GM12878 (cell line): ENCODE data around the gene TRPM3. TPM values are rescaled to one million over a fixed set of nuclear protein-coding genes. Genes with fewer than 3 reads are reported as not detected.

Experiments
- ATAC-seq: fragments of 200-7000 bp; cut with Tn5 transposase; 3 replicates; pipeline ENCODE4 v1.9.1; 2020; ENCODE audit warnings: mild to moderate bottlenecking, moderate library complexity
- BruUV-seq: library from RNA; stranded (reverse); fragments of 400-500 nt; replicated peaks from 2 replicates; lab custom pipeline; 2021; lab: Mats Ljungman, UMichigan
- CTCF ChIA-PET: fragments of 300-600 bp; sonication (Branson Sonifier 250); formaldehyde crosslinking; extraction: SDS; loops from one replicate; lab custom pipeline; 2021; ENCODE audit warnings: inconsistent platforms; lab: Yijun Ruan, JAX
- POLR2A ChIA-PET: fragments of 350-600 bp; formaldehyde crosslinking; extraction: SDS; loops from one replicate; lab custom pipeline; 2021; ENCODE audit warnings: inconsistent platforms; lab: Charles Lee
- RAD21 ChIA-PET: fragments of 300-600 bp; sonication (Branson Sonifier 250); formaldehyde crosslinking; loops from one replicate; lab custom pipeline; 2023; ENCODE audit warnings: antibody characterized with exemption; ENCODE audit not compliant: unreplicated experiment; lab: Charles Lee
- SMC1A ChIA-PET: fragments of 300-600 bp; sonication (Branson Sonifier 250); formaldehyde crosslinking; loops from one replicate; lab custom pipeline; 2023; ENCODE audit not compliant: unreplicated experiment, uncharacterized antibody; lab: Charles Lee
- DNase-seq: peaks from one replicate; pipeline ENCODE4 v3.0.0-alpha.2; 2011; ENCODE audit warnings: low read depth, low spot score
- FAIRE-seq: peaks from 3 replicates; lab custom pipeline; 2011; peaks lifted over from hg19 to GRCh38; lab: Jason Lieb, UNC
- H2AFZ ChIP-seq: 2 replicates; pipeline ENCODE4 v1.6.0; 2011; ENCODE audit warnings: low read depth, low read length, control low read depth; ENCODE audit not compliant: control insufficient read depth
- H3K27ac ChIP-seq: 2 replicates; pipeline ENCODE4 v1.5.1; 2011; ENCODE audit warnings: control low read depth; ENCODE audit not compliant: control insufficient read depth, insufficient read depth
- H3K27me3 ChIP-seq, 2 experiments: replicated peaks in 1 of 2; 2 replicates each; pipeline versions ENCODE4 v1.6.0 to v1.6.1; 2011; ENCODE audit warnings: low read length in 1 of 2; ENCODE audit not compliant: control insufficient read depth in 2 of 2, insufficient read depth in 2 of 2
- H3K36me3 ChIP-seq, 2 experiments: 2 replicates each; pipeline ENCODE4 v1.5.1; 2011; ENCODE audit warnings: low read length in 1 of 2; ENCODE audit not compliant: control insufficient read depth in 2 of 2, insufficient read depth in 2 of 2
- H3K4me1 ChIP-seq: 2 replicates; pipeline ENCODE4 v1.6.1; 2011; ENCODE audit warnings: mild to moderate bottlenecking, low read length, moderate library complexity, mixed read lengths; ENCODE audit not compliant: control insufficient read depth, insufficient read depth
- H3K4me2 ChIP-seq: 2 replicates; pipeline ENCODE4 v1.6.0; 2011; ENCODE audit warnings: control low read depth; ENCODE audit not compliant: control insufficient read depth, insufficient read depth
- H3K4me3 ChIP-seq: fragments of 200-600 bp; sonication (generic); 2 replicates; pipeline ENCODE4 v1.5.1; 2016
- H3K79me2 ChIP-seq: 2 replicates; pipeline ENCODE4 v1.6.0; 2011; ENCODE audit warnings: low read length; ENCODE audit not compliant: control insufficient read depth, insufficient read depth
- H3K9ac ChIP-seq: 2 replicates; pipeline ENCODE4 v1.8.0; 2011; ENCODE audit warnings: low read length, control low read depth, mixed read lengths; ENCODE audit not compliant: control insufficient read depth, insufficient read depth
- H3K9me3 ChIP-seq: replicated peaks from 3 replicates; pipeline ENCODE4 v1.5.1; 2011; ENCODE audit warnings: mild to moderate bottlenecking, low read length; ENCODE audit not compliant: control insufficient read depth, insufficient read depth
- H4K20me1 ChIP-seq: 2 replicates; pipeline ENCODE4 v1.6.0; 2011; ENCODE audit not compliant: control insufficient read depth, insufficient read depth
- BCLAF1 ChIP-seq: fragments of 450-650 bp; IDR thresholded peaks from 2 replicates; pipeline ENCODE4 v1.6.1; 2017; ENCODE audit warnings: antibody characterized with exemption, mild to moderate bottlenecking, moderate library complexity
- CBX3 ChIP-seq: fragments of 200-600 bp; sonication (generic); IDR thresholded peaks from 2 replicates; pipeline ENCODE4 v1.6.1; 2016; ENCODE audit warnings: low read depth, borderline replicate concordance
- FOXM1 ChIP-seq: IDR thresholded peaks from 2 replicates; pipeline ENCODE4 v1.6.1; 2012; ENCODE audit warnings: low read depth, mild to moderate bottlenecking, inconsistent platforms, low read length, moderate library complexity
- GABPA ChIP-seq: IDR thresholded peaks from 2 replicates; pipeline ENCODE4 v1.6.1; 2014; ENCODE audit warnings: antibody characterized with exemption, low read depth, mild to moderate bottlenecking, inconsistent platforms
- JUND ChIP-seq: IDR thresholded peaks from 2 replicates; pipeline ENCODE4 v1.6.1; 2012; ENCODE audit warnings: low read depth, mild to moderate bottlenecking, low read length, improper control_type of control experiment, moderate library complexity
- KDM1A ChIP-seq: fragments of 200-600 bp; sonication (generic); IDR thresholded peaks from 2 replicates; pipeline ENCODE4 v1.6.1; 2016; ENCODE audit warnings: borderline replicate concordance
- MYB ChIP-seq: fragments of 150-350 bp; IDR thresholded peaks from 2 replicates; pipeline ENCODE4 v1.6.1; 2014; ENCODE audit warnings: mild to moderate bottlenecking, low read depth, low read length, borderline replicate concordance
- POLR2A ChIP-seq: IDR thresholded peaks from 2 replicates; pipeline ENCODE4 v1.6.1; 2011; ENCODE audit warnings: low read depth, mild to moderate bottlenecking, low read length
- POLR2AphosphoS5 ChIP-seq: IDR thresholded peaks from 2 replicates; pipeline ENCODE4 v1.6.1; 2011; ENCODE audit warnings: mild to moderate bottlenecking, low read length, inconsistent platforms
- SMAD5 ChIP-seq: IDR thresholded peaks from 2 replicates; pipeline ENCODE4 v1.6.1; 2016; ENCODE audit warnings: antibody characterized with exemption, low read depth
- ZSCAN29 ChIP-seq: fragments of 450-650 bp; IDR thresholded peaks from 2 replicates; pipeline ENCODE4 v1.6.1; 2017; ENCODE audit warnings: mild to moderate bottlenecking, moderate library complexity
- WGBS: methylation state at CpG from one replicate; pipeline ENCODE4 v1.1.6; 2016; ENCODE audit warnings: low lambda C conversion rate; ENCODE audit not compliant: insufficient replicate concordance, insufficient coverage; ENCODE audit errors: missing lambda C conversion rate; 5-methylcytosine and 5-hydroxymethylcytosine counted together
- in situ Hi-C: fragments of 300-500 bp; cut with MboI; formaldehyde crosslinking; loops from 9 replicates; pipeline ENCODE4 v1.14.3; 2018; ENCODE audit warnings: mixed read lengths
- intact Hi-C: fragments of 100-400 bp; cut with micrococcal nuclease; formaldehyde crosslinking; loops from one replicate; pipeline ENCODE4 v1.14.2; 2022; ENCODE audit not compliant: unreplicated experiment
- polyA plus RNA-seq, 11 experiments: library from polyadenylated mRNA; depleted of rRNA in 4 of 11; unstranded in 6 of 11; stranded (reverse) in 5 of 11; fragments of >200 nt; fragmentation: Nextera tagmentation in 4 of 11; fragmentation: Illumina TruSeq in 1 of 11; extraction: Ambion mirVana in 4 of 11; extraction: Trizol in 1 of 11; gene quantifications; 1 replicate in 1 of 11; 2 replicates in 10 of 11; pipeline versions ENCODE4 v1.2.1 to v1.2.3, GENCODE V29; 2011 to 2016; ENCODE audit warnings: inconsistent platforms in 2 of 11, missing spikeins in 2 of 11, low read depth in 1 of 11
- total RNA-seq, 4 experiments: library from RNA; depleted of rRNA in 3 of 4; stranded (reverse); fragments of >200 nt in 3 of 4; fragmentation: Illumina TruSeq in 1 of 4; extraction: Trizol in 1 of 4; gene quantifications; 2 replicates each; pipeline versions ENCODE4 v1.2.1 to v1.2.3, GENCODE V29; 2013 to 2021
- TF ChIP-seq, protein P1 (sequence below): fragments of 450-650 bp; formaldehyde crosslinking; IDR thresholded peaks from 2 replicates; pipeline ENCODE4 v1.4.0; 2020; ENCODE audit warnings: mild to moderate bottlenecking, moderate library complexity
- TF ChIP-seq, protein P2 (sequence below): IDR thresholded peaks from 2 replicates; pipeline ENCODE4 v1.6.1; 2011; ENCODE audit warnings: borderline replicate concordance, low read depth, mild to moderate bottlenecking, moderate library complexity, mixed read lengths, low read length; ENCODE audit not compliant: insufficient read depth; ENCODE audit errors: extremely low read length

Gene TRPM3
- total and polyA plus RNA-seq, 10 of the 15 experiments (the other 5 are each of a cell fraction or from before 2014, with no cell fraction given) = not detected

- Histone ChIP-seq H3K4me1 (no peaks in the 10 kb centered on the region), H3K27me3 (no peaks in the 10 kb centered on the region; a peak in 2 of 4 replicates), H3K36me3 (no peaks in the 10 kb centered on the region), H3K9ac (no peak overlapping the region), H3K4me2 (no peak overlapping the region), H3K79me2 (no peaks in the 10 kb centered on the region), H3K27ac (no peak overlapping the region), H3K4me3 (no peak overlapping the region), H3K9me3 (no peaks in the 10 kb centered on the region), H4K20me1 (no peaks in the 10 kb centered on the region), H2AFZ (no peak overlapping the region)
- no peak for DNase-seq
- no peak for ATAC-seq
- ChIA-PET CTCF (no interaction called here), SMC1A (no interaction called here), RAD21 (no interaction called here), POLR2A (no interaction called here)
- FAIRE-seq = no peak
- 0% methylated on average over 2 of the region's 2 CpGs for WGBS
- BruUV-seq = no TSS peak
- in situ Hi-C loops (no loop called here), intact Hi-C loops (no loop called here)
- no peak for TF ChIP-seq KDM1A
- TF ChIP-seq POLR2A = no peak
- TF ChIP-seq JUND = no peak
- TF ChIP-seq GABPA = no peak
- no peak for TF ChIP-seq POLR2AphosphoS5
- TF ChIP-seq, protein P1, sequence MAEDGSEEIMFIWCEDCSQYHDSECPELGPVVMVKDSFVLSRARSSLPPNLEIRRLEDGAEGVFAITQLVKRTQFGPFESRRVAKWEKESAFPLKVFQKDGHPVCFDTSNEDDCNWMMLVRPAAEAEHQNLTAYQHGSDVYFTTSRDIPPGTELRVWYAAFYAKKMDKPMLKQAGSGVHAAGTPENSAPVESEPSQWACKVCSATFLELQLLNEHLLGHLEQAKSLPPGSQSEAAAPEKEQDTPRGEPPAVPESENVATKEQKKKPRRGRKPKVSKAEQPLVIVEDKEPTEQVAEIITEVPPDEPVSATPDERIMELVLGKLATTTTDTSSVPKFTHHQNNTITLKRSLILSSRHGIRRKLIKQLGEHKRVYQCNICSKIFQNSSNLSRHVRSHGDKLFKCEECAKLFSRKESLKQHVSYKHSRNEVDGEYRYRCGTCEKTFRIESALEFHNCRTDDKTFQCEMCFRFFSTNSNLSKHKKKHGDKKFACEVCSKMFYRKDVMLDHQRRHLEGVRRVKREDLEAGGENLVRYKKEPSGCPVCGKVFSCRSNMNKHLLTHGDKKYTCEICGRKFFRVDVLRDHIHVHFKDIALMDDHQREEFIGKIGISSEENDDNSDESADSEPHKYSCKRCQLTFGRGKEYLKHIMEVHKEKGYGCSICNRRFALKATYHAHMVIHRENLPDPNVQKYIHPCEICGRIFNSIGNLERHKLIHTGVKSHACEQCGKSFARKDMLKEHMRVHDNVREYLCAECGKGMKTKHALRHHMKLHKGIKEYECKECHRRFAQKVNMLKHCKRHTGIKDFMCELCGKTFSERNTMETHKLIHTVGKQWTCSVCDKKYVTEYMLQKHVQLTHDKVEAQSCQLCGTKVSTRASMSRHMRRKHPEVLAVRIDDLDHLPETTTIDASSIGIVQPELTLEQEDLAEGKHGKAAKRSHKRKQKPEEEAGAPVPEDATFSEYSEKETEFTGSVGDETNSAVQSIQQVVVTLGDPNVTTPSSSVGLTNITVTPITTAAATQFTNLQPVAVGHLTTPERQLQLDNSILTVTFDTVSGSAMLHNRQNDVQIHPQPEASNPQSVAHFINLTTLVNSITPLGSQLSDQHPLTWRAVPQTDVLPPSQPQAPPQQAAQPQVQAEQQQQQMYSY (CRISPR knock-in tag) = no peak
- no peak for TF ChIP-seq ZSCAN29
- no peak for TF ChIP-seq MYB
- no peak for TF ChIP-seq SMAD5
- TF ChIP-seq CBX3 = no peak
- no peak for TF ChIP-seq FOXM1
- TF ChIP-seq, protein P2, sequence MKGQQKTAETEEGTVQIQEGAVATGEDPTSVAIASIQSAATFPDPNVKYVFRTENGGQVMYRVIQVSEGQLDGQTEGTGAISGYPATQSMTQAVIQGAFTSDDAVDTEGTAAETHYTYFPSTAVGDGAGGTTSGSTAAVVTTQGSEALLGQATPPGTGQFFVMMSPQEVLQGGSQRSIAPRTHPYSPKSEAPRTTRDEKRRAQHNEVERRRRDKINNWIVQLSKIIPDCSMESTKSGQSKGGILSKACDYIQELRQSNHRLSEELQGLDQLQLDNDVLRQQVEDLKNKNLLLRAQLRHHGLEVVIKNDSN = no peak
- no peak for TF ChIP-seq BCLAF1
These were observed 1.7 kb downstream of the TRPM3 start for GRCh38 chr9:71119746-71120145.
